Effector memory CD4-positive, alpha-beta T cell (primary cell): Measurements from ENCODE around the gene ANP32E.
A peak's percentile ranks its signal among the peaks of the same experiment; 100 is the strongest.
"Not testable (repeated sequence)": the region's sequence is repeated elsewhere in the genome, so short reads cannot be mapped to it uniquely, and the experiment has no call there.

Experiments
- DNase-seq, 3 donors: peaks; one replicate each; pipeline ENCODE4 v3.0.0-alpha.2; 2020
- H3K27ac ChIP-seq: 2 replicates; pipeline ENCODE4 v1.7.0; 2013; ENCODE audit warnings: mild to moderate bottlenecking, low read length, moderate library complexity; ENCODE audit not compliant: insufficient read depth, poor library complexity, severe bottlenecking
- H3K27me3 ChIP-seq: replicated peaks from 2 replicates; pipeline ENCODE4 v1.7.0; 2013; ENCODE audit warnings: mild to moderate bottlenecking, low read length; ENCODE audit not compliant: insufficient read depth, control insufficient read depth, poor library complexity, severe bottlenecking
- H3K36me3 ChIP-seq: 2 replicates; pipeline ENCODE4 v1.7.0; 2013; ENCODE audit warnings: mild to moderate bottlenecking, low read length, moderate library complexity; ENCODE audit not compliant: control insufficient read depth, insufficient read depth
- H3K4me1 ChIP-seq: 2 replicates; pipeline ENCODE4 v1.7.0; 2013; ENCODE audit warnings: low read length, mild to moderate bottlenecking; ENCODE audit not compliant: control insufficient read depth, insufficient read depth, poor library complexity, severe bottlenecking
- H3K4me3 ChIP-seq: 2 replicates; pipeline ENCODE4 v1.7.0; 2013; ENCODE audit warnings: low read length, low read depth, mild to moderate bottlenecking; ENCODE audit not compliant: insufficient read depth, poor library complexity, severe bottlenecking
- H3K9me3 ChIP-seq: 2 replicates; pipeline ENCODE4 v1.7.0; 2013; ENCODE audit warnings: mild to moderate bottlenecking, low read length, moderate library complexity; ENCODE audit not compliant: control insufficient read depth

Gene ANP32E

DNA sequence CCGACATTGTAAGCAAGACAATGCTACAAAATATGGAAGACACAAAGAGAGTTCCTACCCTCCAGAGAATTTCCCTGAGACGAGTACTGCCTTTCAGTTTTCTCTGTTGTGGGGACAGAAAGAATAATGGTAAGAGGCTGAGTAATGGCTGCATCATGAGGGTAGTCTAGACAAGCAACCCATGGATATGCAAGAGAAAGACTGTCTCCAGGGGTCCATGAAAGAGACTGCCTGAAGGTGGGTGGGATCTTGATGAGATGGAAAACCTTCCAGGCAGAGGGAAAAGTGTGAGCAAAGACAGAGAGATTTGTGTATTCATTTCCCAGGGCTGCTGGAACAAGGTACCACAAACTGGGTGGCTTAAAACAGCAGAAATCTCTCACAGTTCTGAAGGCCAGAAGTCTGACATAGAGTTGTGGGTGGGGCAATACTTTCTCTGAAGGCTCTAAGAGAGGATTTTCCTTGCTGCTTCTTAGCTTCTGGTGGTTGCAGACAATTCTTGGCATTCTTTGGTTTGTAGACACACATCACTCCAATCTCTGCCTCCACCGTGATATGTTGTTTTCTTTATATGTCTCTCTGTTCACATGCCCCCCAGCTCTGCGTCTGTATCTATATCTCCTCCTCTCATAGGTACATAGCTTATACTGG, 41.4 kb downstream of the ANP32E start:
- no peak overlapping the region for H3K27ac ChIP-seq

DNA sequence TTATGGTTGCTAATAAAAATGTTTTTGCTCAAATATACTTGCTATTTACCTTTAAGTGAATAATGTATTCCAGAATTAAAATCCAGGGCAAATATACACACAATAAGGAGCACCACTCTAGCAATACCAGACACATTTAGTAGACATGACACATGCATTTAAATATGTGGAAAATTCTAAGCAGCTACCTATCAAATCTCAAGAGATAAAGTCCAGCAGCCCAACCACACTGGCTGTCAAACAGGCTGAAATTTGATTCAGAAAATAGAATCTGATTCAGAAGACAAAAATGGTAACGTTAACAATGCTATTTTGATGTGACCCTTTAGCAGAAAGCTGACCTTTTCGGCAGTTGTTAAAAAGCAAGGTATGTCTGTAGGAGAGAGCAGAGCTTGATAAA, 43.9 kb downstream of the ANP32E start:
- H3K9me3 ChIP-seq = no peaks in the 10 kb centered on the region
- DNase-seq = no peak
- H3K27ac ChIP-seq = no peak overlapping the region
- H3K27me3 ChIP-seq = no peaks in the 10 kb centered on the region
- H3K4me1 ChIP-seq = no peaks in the 10 kb centered on the region
- no peaks in the 10 kb centered on the region for H3K36me3 ChIP-seq
- no peak overlapping the region for H3K4me3 ChIP-seq

More for the DNA sequence above, 41.4 kb downstream of the ANP32E start:
- H3K4me1 ChIP-seq = no peaks in the 10 kb centered on the region
- no peak for DNase-seq
- H3K9me3 ChIP-seq = no peaks in the 10 kb centered on the region
- no peak overlapping the region for H3K4me3 ChIP-seq
- no peaks in the 10 kb centered on the region for H3K27me3 ChIP-seq
- no peaks in the 10 kb centered on the region for H3K36me3 ChIP-seq

DNA sequence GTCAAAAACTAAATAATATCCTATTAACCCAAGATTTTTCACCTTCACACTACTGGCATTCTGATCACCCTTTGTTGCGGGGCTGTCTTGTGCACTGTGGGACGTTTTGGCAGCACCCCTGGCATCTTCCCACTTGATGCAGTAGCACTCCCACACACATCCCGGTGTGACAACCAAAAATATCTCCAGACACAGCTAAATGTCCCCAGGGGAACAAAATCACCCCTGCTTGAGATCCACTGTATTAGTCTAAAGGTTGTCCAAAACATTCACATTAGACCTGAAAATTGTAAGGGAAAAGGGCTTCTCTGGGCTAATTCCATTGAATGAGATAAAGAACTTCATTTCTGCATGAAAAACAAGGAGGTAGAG, 48.4 kb downstream of the ANP32E start:
- Histone ChIP-seq H3K27ac (no peak overlapping the region), H3K36me3 (no peaks in the 10 kb centered on the region), H3K4me3 (no peak overlapping the region), H3K27me3 (no peaks in the 10 kb centered on the region), H3K9me3 (no peaks in the 10 kb centered on the region), H3K4me1 (no peaks in the 10 kb centered on the region)
- no peak for DNase-seq

DNA sequence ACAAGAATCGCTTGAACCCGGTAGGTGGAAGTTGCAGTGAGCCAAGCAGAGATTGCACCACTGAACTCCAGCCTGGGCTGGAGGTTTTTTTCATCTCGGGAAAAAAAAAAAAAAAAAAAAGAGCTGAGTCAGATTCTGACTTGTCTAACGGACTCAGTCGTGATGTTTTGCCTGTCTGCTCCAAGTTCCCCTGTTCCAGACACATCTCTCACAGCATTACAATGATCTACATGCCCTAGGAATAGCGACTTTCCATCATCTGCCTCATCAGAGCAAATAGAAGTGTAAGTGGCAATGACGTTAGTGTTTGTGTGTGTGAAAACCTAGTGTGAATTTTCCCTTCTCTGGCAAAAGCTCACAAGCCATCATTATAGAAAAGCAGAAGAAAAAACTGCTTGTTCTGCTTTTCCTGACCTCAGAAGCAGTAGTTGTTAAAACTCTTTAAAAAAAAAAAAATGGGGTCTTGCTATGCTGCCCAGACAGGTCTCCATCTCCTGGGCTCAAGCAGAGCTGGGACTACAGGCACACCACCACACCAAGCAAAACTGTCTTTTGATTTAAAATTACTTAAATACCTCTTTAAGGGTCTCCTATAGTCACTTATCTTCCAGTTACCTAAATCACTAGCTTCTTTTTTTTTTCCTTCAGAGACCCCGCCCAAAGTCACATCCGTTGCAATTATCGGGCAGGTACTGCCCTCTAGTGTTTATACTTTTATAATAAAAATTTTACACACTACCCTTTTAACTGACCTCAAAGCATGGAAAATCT, 48.9 kb downstream of the ANP32E start:
- Histone ChIP-seq H3K27me3 (no peaks in the 10 kb centered on the region), H3K27ac (no peak overlapping the region), H3K36me3 (no peaks in the 10 kb centered on the region), H3K4me3 (no peak overlapping the region), H3K9me3 (no peaks in the 10 kb centered on the region), H3K4me1 (no peaks in the 10 kb centered on the region)
- peak in 1 of 3 donors; percentile 18 for DNase-seq

DNA sequence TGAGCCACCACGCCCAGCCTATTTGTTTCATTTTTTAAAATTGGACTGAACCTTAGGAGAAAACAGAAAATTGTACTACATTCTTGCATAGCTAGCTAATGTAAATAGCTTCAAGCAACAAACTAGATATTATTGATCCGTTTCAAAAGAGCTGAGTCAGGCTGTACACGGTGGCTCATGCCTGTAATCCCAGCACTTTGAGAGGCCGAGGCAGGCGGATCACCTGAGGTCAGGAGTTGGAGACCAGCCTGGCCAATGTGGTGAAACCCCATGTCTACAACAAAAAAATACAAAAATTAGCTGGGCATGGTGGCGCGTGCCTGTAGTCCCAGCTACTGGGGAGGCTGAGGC, 49.5 kb downstream of the ANP32E start:
- not testable (repeated sequence) for H3K27me3 ChIP-seq, H3K4me1 ChIP-seq, H3K27ac ChIP-seq, H3K4me3 ChIP-seq, H3K36me3 ChIP-seq, DNase-seq, H3K9me3 ChIP-seq

DNA sequence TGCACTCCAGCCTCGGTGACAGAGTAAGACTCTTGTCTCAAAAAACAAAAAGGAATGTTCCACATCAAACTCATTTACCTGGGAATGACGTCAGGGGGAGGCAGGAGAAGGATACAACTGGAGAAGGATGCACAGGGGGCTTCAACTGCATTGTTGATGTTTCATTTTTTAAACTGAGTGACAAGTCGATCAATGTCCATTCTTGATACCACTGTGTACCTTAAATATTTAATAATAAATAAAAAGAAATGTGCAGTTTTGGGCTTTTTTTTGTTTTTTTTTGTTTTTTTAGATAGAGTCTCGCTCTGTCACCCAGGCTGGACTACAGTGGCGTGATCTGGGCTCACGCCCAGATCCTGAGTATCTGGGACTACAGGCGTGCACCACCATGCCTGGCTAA, 50.4 kb downstream of the ANP32E start:
- DNase-seq = no peak
- H3K4me3 ChIP-seq = no peak overlapping the region
- no peak overlapping the region for H3K27ac ChIP-seq
- H3K36me3 ChIP-seq = no peaks in the 10 kb centered on the region
- H3K27me3 ChIP-seq = no peaks in the 10 kb centered on the region
- no peaks in the 10 kb centered on the region for H3K9me3 ChIP-seq
- no peaks in the 10 kb centered on the region for H3K4me1 ChIP-seq

DNA sequence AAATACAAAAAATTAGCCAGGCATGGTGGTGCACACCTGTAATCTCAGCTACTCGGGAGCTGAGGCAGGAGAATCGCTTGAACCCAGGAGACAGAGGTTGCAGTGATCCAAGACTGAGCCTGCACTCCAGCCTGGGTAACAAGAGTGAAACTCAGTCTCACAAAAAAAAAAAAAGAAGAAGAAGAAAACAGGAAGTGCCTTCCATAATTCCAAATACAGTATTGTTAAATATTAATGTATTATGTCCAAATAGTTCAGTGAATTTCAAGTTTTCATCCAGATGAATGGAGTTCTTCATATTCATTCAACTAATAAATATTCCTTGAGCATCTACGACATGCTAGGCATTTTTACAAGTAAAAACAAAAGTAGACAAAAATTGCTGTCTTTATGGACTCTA, 52.9 kb downstream of the ANP32E start:
- Histone ChIP-seq H3K4me1 (no peaks in the 10 kb centered on the region), H3K4me3 (no peak overlapping the region), H3K27me3 (no peaks in the 10 kb centered on the region), H3K36me3 (no peaks in the 10 kb centered on the region), H3K9me3 (no peaks in the 10 kb centered on the region), H3K27ac (no peak overlapping the region)
- no peak for DNase-seq

DNA sequence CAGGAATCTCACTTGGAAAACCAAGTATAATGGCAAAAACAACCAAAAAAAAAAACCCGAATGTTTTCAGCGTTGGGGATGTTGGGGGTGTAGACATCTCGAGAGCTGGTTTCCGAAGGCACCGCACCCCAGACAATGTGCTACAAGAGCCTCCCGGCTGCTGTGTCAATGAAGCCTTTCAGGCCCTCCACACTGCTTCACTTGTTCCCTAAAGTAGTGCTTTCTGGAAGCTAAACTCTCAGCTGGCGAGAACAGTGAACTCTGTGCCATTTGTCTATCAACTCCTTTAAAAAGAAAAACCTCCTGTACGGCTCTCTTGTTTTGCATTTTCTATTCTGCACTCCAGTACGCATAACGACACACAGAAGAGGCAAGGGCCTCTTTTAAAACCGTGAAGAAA, 53.7 kb downstream of the ANP32E start:
- Histone ChIP-seq H3K4me1 (no peaks in the 10 kb centered on the region), H3K4me3 (no peak overlapping the region), H3K27ac (no peak overlapping the region)

DNA sequence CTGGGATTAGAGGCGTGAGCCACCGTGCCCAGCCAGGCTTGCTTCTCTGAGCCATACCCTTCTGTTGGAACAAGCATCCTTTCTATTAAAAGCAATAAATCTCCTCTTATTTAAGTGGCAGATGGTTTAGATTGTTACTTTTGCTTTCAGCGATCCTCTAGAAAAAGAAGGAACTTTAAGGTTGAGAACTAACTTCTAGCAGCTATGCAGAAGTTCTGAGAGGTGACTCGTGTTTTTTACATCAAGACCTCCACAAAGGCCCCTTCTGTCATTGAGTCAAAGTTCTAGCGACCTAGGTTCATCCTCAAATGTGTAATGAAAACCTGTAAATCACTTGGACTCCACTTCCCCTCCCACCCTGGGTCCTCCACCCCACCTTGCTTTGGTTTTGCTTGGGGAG, 55.4 kb downstream of the ANP32E start:
- Histone ChIP-seq H3K27me3 (no peaks in the 10 kb centered on the region), H3K4me1 (no peaks in the 10 kb centered on the region), H3K36me3 (no peaks in the 10 kb centered on the region), H3K4me3 (no peak overlapping the region), H3K27ac (no peak overlapping the region), H3K9me3 (no peaks in the 10 kb centered on the region)
- DNase-seq = no peak

More for the DNA sequence above, 53.7 kb downstream of the ANP32E start:
- DNase-seq = no peak
- Histone ChIP-seq H3K36me3 (no peaks in the 10 kb centered on the region), H3K9me3 (no peaks in the 10 kb centered on the region), H3K27me3 (no peaks in the 10 kb centered on the region)

DNA sequence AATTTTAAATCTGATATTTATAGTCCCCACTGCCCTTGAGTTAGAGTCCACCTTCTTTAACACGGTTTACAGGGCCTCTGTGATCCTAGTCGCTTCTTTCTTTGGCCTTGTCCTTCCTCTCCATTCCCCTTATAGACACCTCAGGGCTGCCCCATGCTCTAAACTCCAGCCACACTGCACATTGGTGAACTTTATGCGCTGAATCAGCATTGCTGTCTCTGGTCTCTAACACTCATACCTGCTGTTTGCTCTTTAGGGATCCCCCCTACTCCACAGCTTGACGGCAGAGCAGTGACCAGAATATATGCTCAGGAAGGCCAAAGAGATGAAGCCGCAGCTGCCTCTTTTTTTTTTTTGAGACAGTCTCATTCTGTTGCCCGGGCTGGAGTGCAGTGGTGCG, 56.0 kb downstream of the ANP32E start:
- H3K27me3 ChIP-seq = no peaks in the 10 kb centered on the region
- DNase-seq = no peak
- no peak overlapping the region for H3K4me3 ChIP-seq
- H3K4me1 ChIP-seq = no peaks in the 10 kb centered on the region
- no peak overlapping the region for H3K27ac ChIP-seq
- no peaks in the 10 kb centered on the region for H3K9me3 ChIP-seq
- H3K36me3 ChIP-seq = no peaks in the 10 kb centered on the region
